MCF 10A (cell line): ENCODE data around the gene ANO3. TPM values are rescaled to one million over a fixed set of nuclear protein-coding genes. Genes with fewer than 3 reads are reported as not detected.

ENCODE experiments used
- BruUV-seq: library from RNA; stranded (reverse); fragments of 400-500 nt; replicated peaks from 2 replicates; lab custom pipeline; 2021; lab: Mats Ljungman, UMichigan
- CTCF ChIA-PET: fragments of 300-600 bp; sonication (Branson Sonifier 250); formaldehyde crosslinking; extraction: SDS; loops from one replicate; lab custom pipeline; 2021; ENCODE audit warnings: antibody characterized with exemption, inconsistent platforms; lab: Yijun Ruan, JAX
- POLR2A ChIA-PET: fragments of 300-600, 350-650 bp; sonication (Branson Sonifier 250); formaldehyde crosslinking; extraction: SDS; loops from one replicate; lab custom pipeline; 2020; ENCODE audit warnings: antibody characterized with exemption, inconsistent platforms; lab: Yijun Ruan, JAX
- DNase-seq: peaks from one replicate; pipeline ENCODE4 v3.0.0-alpha.2; 2018; ENCODE audit not compliant: unreplicated experiment
- H3K27ac Mint-ChIP-seq: one replicate; pipeline ENCODE4 v1.8.0; 2022; ENCODE audit warnings: mild to moderate bottlenecking, low read depth, mixed read lengths; ENCODE audit not compliant: unreplicated experiment
- H3K27me3 Mint-ChIP-seq: one replicate; pipeline ENCODE4 v1.8.0; 2022; ENCODE audit warnings: mixed read lengths; ENCODE audit not compliant: insufficient read depth, unreplicated experiment
- H3K36me3 Mint-ChIP-seq: one replicate; pipeline ENCODE4 v1.8.0; 2022; ENCODE audit warnings: mild to moderate bottlenecking, moderate library complexity, mixed read lengths; ENCODE audit not compliant: insufficient read depth, unreplicated experiment
- H3K4me1 Mint-ChIP-seq: one replicate; pipeline ENCODE4 v1.8.0; 2022; ENCODE audit warnings: mixed read lengths; ENCODE audit not compliant: insufficient read depth, unreplicated experiment
- H3K4me3 Mint-ChIP-seq: one replicate; pipeline ENCODE4 v1.8.0; 2022; ENCODE audit warnings: mild to moderate bottlenecking, moderate library complexity, mixed read lengths; ENCODE audit not compliant: unreplicated experiment
- H3K9me3 Mint-ChIP-seq: one replicate; pipeline ENCODE4 v1.8.0; 2022; ENCODE audit warnings: mixed read lengths; ENCODE audit not compliant: unreplicated experiment
- CTCF ChIP-seq: fragments of 200-600 bp; IDR thresholded peaks from one replicate; pipeline ENCODE4 v1.8.0; 2022; ENCODE audit warnings: antibody characterized with exemption, mild to moderate bottlenecking; ENCODE audit not compliant: unreplicated experiment
- intact Hi-C: fragments of 100-400 bp; cut with micrococcal nuclease; formaldehyde crosslinking; loops from 2 replicates; pipeline ENCODE4 v1.14.1; 2022
- total RNA-seq: library from RNA; stranded (reverse); gene quantifications from 2 replicates; pipeline ENCODE4 v1.2.3, GENCODE V29; 2022

Gene ANO3
- total RNA-seq, 1 experiment from 2014 or later, result not detected

- ChIA-PET CTCF (no interaction called here), POLR2A (no interaction called here)
- no TSS peak for BruUV-seq
- no peaks in the 10 kb centered on the region for H3K27me3 Mint-ChIP-seq
- no peak overlapping the region for H3K27ac Mint-ChIP-seq
- H3K4me1 Mint-ChIP-seq, result no peaks in the 10 kb centered on the region
- H3K4me3 Mint-ChIP-seq, result no peak overlapping the region
- no peaks in the 10 kb centered on the region for H3K36me3 Mint-ChIP-seq
- intact Hi-C loops, result no loop called here
- no peaks in the 10 kb centered on the region for H3K9me3 Mint-ChIP-seq
- TF ChIP-seq CTCF, result no peak
- no peak for DNase-seq
These were observed 366.3 kb downstream of the ANO3 start for GRCh38 chr11:26698224-26698623.

- no peak overlapping the region for H3K4me3 Mint-ChIP-seq
- ChIA-PET POLR2A (no interaction called here), CTCF (no interaction called here)
- no peaks in the 10 kb centered on the region for H3K9me3 Mint-ChIP-seq
- intact Hi-C loops, result no loop called here
- no peak for TF ChIP-seq CTCF
- no peaks in the 10 kb centered on the region for H3K27me3 Mint-ChIP-seq
- H3K4me1 Mint-ChIP-seq, result no peaks in the 10 kb centered on the region
- H3K27ac Mint-ChIP-seq, result no peak overlapping the region
- no peak for DNase-seq
- H3K36me3 Mint-ChIP-seq, result no peaks in the 10 kb centered on the region
- BruUV-seq, result no TSS peak
These were observed 368.8 kb downstream of the ANO3 start for GRCh38 chr11:26700574-26701235.

- no peaks in the 10 kb centered on the region for H3K36me3 Mint-ChIP-seq
- H3K9me3 Mint-ChIP-seq, result no peaks in the 10 kb centered on the region
- no peak for TF ChIP-seq CTCF
These were observed 370.5 kb downstream of the ANO3 start for GRCh38 chr11:26702406-26702805.

GRCh38 chr11:26703411-26704191 lies 371.7 kb downstream of the ANO3 start:
- CTCF ChIA-PET, result no interaction called here

More at GRCh38 chr11:26702406-26702805, 370.5 kb downstream of the ANO3 start:
- intact Hi-C loops, result no loop called here
- no peak overlapping the region for H3K27ac Mint-ChIP-seq
- POLR2A ChIA-PET, result interaction anchor here (1.3 kb wide), 1 partner anchor 9 kb away, joined by 6 read pairs; no protein-coding TSS in a partner anchor
- H3K27me3 Mint-ChIP-seq, result no peaks in the 10 kb centered on the region
- CTCF ChIA-PET, result interaction anchor here (0.6 to 0.7 kb wide), 2 partner anchors 77 to 118 kb away, joined by 3 read pairs; no protein-coding TSS in a partner anchor
- DNase-seq, result no peak
- H3K4me1 Mint-ChIP-seq, result no peaks in the 10 kb centered on the region
- H3K4me3 Mint-ChIP-seq, result no peak overlapping the region
- no TSS peak for BruUV-seq

More at GRCh38 chr11:26703411-26704191, 371.7 kb downstream of the ANO3 start:
- no peaks in the 10 kb centered on the region for H3K9me3 Mint-ChIP-seq
- no TSS peak for BruUV-seq
- POLR2A ChIA-PET, result interaction anchor here (0.6 to 1.3 kb wide), 2 partner anchors 10 to 421 kb away, joined by 3 to 6 read pairs; no protein-coding TSS in a partner anchor
- no peaks in the 10 kb centered on the region for H3K27me3 Mint-ChIP-seq
- intact Hi-C loops, result no loop called here
- no peak overlapping the region for H3K4me3 Mint-ChIP-seq
- H3K36me3 Mint-ChIP-seq, result no peaks in the 10 kb centered on the region
- no peaks in the 10 kb centered on the region for H3K4me1 Mint-ChIP-seq
- no peak for TF ChIP-seq CTCF
- H3K27ac Mint-ChIP-seq, result no peak overlapping the region
- DNase-seq, result no peak
